ENCODE data around the gene PLXNC1.

The PLXNC1 gene

DNA sequence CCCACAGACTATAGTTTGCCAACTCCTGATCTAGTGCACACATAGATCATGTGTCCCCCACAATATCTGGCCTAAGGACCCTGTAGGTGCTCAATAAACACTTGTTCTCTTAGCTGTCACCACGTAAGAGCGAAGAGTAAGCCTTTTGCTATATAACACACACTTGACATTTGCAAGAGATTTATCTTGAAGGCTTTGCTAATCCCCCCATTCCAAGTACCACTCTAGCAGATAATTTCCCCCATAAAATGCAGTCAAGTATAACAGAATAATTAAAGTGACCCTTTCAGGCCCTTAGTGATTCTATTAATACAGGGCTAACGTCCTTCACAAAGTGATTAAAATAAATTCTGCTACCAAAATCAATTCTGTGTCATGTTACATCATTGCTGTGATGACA lies 87.5 kb downstream of the PLXNC1 start:
- WGBS (ENCODE audit: insufficient coverage, insufficient read length): no CpG with 5 or more reads among the region's 3 CpGs
- DNase-seq (ENCODE audit: low read depth, low spot score): no peak
- Histone ChIP-seq H3K27me3 (ENCODE audit: control insufficient read depth, insufficient read depth, low read length) (no peaks in the 10 kb centered on the region), H3K4me3 (ENCODE audit: low read length) (no peak overlapping the region), H3K9me3 (ENCODE audit: control insufficient read depth, insufficient read depth, low read length) (no peaks in the 10 kb centered on the region), H3K27ac (ENCODE audit: low read length) (no peak overlapping the region), H3K36me3 (ENCODE audit: control insufficient read depth, insufficient read depth, low read length) (no peaks in the 10 kb centered on the region), H3K4me1 (ENCODE audit: control insufficient read depth, insufficient read depth, low read length) (no peaks in the 10 kb centered on the region)

DNA sequence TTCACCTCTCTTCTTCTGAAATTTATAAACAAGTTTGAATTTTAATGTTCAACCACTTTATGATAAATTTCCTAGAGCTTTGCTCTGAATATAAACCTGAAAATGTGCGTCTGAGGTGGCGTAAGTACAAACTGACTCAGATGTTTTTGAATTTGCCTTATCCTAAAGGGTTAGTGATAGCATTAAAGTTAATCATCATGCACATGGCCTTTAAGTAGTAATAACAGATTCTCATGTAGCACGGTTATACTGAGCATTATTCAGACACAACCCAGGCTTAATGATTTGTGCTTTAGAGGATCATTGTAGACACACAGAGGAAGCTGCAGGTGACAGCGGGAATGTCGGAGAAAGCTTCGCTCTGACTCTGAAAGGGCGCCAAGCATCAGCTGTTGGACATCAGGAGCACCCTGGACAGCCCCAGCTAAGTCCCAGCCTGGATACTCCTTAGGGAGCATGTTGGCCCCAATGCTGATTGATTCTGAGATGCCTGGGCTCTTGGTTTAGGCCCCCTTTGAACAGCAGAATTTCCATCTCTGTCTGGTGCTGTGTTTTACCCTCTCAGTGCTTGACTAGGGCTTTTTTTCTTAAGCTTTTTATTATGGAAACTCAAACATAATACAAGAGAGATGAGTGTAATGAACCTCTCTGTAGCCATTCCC lies 91.1 kb downstream of the PLXNC1 start:
- no CpG with 5 or more reads among the region's 7 CpGs for WGBS (ENCODE audit: insufficient coverage, insufficient read length)
- Histone ChIP-seq H3K4me1 (ENCODE audit: control insufficient read depth, insufficient read depth, low read length) (no peaks in the 10 kb centered on the region), H3K36me3 (ENCODE audit: control insufficient read depth, insufficient read depth, low read length) (no peaks in the 10 kb centered on the region), H3K4me3 (ENCODE audit: low read length) (no peak overlapping the region), H3K27ac (ENCODE audit: low read length) (no peak overlapping the region), H3K27me3 (ENCODE audit: control insufficient read depth, insufficient read depth, low read length) (no peaks in the 10 kb centered on the region), H3K9me3 (ENCODE audit: control insufficient read depth, insufficient read depth, low read length) (no peaks in the 10 kb centered on the region)
- DNase-seq (ENCODE audit: low read depth, low spot score): no peak

DNA sequence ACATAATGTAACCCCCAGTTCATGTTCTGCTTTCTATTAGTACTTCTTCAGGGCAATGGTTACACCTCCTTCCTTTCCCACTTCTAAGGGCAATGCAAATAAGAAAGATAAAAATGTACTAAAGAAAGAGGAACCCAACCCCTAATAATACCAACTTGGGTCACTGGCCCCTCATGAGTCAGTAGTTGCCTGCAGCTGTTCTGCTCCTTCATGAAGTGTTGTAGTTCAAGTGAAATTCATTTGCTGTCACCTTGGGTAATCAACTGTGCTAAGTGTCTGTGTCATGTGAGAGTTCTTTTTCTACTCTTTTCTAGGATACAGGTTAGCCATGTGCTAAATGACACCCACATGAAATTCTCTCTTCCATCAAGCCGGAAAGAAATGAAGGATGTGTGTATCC lies 91.8 kb downstream of the PLXNC1 start:
- H3K9me3 ChIP-seq (ENCODE audit: control insufficient read depth, insufficient read depth, low read length): no peaks in the 10 kb centered on the region
- no peaks in the 10 kb centered on the region for H3K27me3 ChIP-seq (ENCODE audit: control insufficient read depth, insufficient read depth, low read length)
- H3K4me1 ChIP-seq (ENCODE audit: control insufficient read depth, insufficient read depth, low read length): no peaks in the 10 kb centered on the region
- H3K36me3 ChIP-seq (ENCODE audit: control insufficient read depth, insufficient read depth, low read length): no peaks in the 10 kb centered on the region
- whole genome bisulfite sequencing (ENCODE audit: insufficient coverage, insufficient read length): no CpG with 5 or more reads among the region's 1 CpG
- H3K4me3 ChIP-seq (ENCODE audit: low read length): no peak overlapping the region
- H3K27ac ChIP-seq (ENCODE audit: low read length): no peak overlapping the region
- DNase-seq (ENCODE audit: low read depth, low spot score): no peak

DNA sequence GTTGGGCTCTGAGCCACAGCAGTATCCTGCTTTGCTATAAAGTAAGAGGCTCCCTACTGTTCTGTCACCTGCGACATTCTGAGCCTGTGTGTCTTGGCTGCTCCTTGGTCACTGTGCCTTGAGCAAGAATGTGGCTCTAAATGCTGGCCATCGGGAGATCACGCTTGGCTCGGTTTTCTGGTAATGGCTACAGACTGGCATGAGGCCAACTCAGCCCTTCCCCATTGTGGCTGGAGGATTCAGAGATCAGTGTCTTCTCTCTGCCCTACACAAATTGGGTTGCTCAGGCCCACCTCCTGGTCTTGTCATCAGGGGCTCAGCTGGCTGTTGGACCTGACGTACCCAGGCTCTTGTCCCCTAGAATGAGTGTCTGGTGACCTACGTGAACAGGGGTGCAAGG lies 94.5 kb downstream of the PLXNC1 start:
- Histone ChIP-seq H3K4me3 (ENCODE audit: low read length) (no peak overlapping the region), H3K9me3 (ENCODE audit: control insufficient read depth, insufficient read depth, low read length) (no peaks in the 10 kb centered on the region), H3K27me3 (ENCODE audit: control insufficient read depth, insufficient read depth, low read length) (no peaks in the 10 kb centered on the region), H3K27ac (ENCODE audit: low read length) (no peak overlapping the region), H3K4me1 (ENCODE audit: control insufficient read depth, insufficient read depth, low read length) (no peaks in the 10 kb centered on the region; the same call in 1 of the 2 replicates), H3K36me3 (ENCODE audit: control insufficient read depth, insufficient read depth, low read length) (no peaks in the 10 kb centered on the region)
- no CpG with 5 or more reads among the region's 6 CpGs for WGBS (ENCODE audit: insufficient coverage, insufficient read length)
- no peak for DNase-seq (ENCODE audit: low read depth, low spot score)

DNA sequence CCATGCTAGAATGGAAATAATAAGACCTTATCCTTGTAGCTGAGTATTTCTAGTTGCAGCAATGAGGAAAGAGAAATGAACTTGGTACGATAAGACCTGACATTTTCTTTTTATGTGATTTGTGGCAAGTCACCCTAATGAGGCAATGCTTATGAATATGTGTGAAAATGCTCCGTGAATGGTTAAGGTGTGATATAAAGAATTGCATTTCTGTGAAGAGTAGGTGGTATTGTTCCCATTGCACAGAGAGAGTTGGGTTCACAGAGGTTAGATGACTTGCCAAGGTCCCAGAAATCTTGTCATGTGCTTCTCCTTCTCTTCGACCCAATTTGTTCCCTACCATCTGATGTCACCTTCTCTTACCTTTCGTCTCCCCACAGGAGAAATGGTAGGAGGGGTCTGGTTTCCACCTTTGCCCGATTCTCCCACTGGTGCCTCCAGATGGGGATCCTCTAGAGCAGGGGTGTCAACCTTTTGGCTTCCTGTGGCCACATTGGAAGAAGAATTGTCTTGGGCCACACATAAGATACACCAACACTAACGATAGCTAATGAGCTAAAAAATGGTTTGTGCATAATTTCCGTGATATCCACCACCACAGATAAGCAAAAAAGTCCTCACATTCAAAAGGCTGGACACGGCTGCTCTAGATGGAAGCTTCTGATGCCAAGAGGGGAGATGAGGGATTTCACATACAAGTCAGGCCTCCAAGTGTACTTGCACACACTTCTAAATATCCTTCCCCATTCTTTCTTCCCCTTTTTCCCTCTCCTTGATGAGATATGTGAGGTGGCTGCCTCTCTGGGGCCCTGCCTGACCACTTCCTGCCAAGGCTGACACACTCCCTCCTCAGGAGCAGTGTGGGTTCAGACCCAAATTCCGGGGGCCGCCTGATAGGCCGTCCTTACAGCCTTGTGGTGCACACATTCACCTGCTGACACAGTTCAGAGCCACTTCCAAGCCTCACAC lies 96.1 kb downstream of the PLXNC1 start:
- H3K9me3 ChIP-seq (ENCODE audit: control insufficient read depth, insufficient read depth, low read length): no peaks in the 10 kb centered on the region
- no peaks in the 10 kb centered on the region; the same call in 1 of the 2 replicates for H3K4me1 ChIP-seq (ENCODE audit: control insufficient read depth, insufficient read depth, low read length)
- H3K27ac ChIP-seq (ENCODE audit: low read length): no peak overlapping the region
- no peak overlapping the region for H3K4me3 ChIP-seq (ENCODE audit: low read length)
- no CpG with 5 or more reads among the region's 11 CpGs for WGBS (ENCODE audit: insufficient coverage, insufficient read length)
- no peaks in the 10 kb centered on the region for H3K36me3 ChIP-seq (ENCODE audit: control insufficient read depth, insufficient read depth, low read length)
- no peak for DNase-seq (ENCODE audit: low read depth, low spot score)
- no peaks in the 10 kb centered on the region for H3K27me3 ChIP-seq (ENCODE audit: control insufficient read depth, insufficient read depth, low read length)

DNA sequence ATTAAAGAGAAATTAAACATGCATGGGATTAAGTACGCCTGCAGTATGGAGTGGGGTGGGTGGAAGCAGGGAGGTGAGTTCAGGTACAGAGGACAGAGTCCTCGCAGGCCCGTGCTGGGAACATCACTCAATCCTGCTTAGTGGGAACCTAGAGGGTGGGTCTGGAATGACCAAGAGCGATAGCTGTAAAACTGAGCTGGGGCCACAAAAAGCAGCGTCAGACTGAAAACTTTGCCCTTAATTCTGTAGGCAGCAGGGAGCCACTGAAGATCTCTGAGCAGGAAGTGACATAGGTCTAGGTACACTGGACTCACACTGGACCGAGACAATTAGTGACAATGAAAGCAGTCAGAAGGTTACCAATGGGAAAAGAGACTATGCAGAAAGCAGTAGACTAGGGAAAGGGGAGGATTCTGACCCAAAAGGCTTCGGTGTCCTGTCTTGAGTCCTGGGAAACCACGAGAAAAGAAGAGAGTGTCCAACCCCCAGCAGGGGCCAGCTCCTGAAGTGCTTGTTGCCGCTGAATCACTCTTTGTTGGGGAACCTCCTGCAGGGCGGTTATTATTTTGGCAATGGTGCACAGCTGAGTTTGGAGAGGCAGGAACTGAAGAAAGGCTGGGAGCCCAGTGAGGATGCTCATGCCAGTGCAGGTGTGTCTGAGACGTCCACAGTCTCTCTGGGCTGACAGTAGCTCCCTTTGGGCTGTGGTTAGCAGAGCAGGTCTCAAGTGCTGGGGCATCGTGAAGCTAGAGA lies 97.4 kb downstream of the PLXNC1 start:
- Histone ChIP-seq H3K27ac (ENCODE audit: low read length) (no peak overlapping the region), H3K27me3 (ENCODE audit: control insufficient read depth, insufficient read depth, low read length) (no peaks in the 10 kb centered on the region), H3K4me1 (ENCODE audit: control insufficient read depth, insufficient read depth, low read length) (no peaks in the 10 kb centered on the region; the same call in 1 of the 2 replicates), H3K9me3 (ENCODE audit: control insufficient read depth, insufficient read depth, low read length) (no peaks in the 10 kb centered on the region), H3K36me3 (ENCODE audit: control insufficient read depth, insufficient read depth, low read length) (no peaks in the 10 kb centered on the region), H3K4me3 (ENCODE audit: low read length) (no peak overlapping the region)
- no peak for DNase-seq (ENCODE audit: low read depth, low spot score)
- no CpG with 5 or more reads among the region's 12 CpGs for WGBS (ENCODE audit: insufficient coverage, insufficient read length)

DNA sequence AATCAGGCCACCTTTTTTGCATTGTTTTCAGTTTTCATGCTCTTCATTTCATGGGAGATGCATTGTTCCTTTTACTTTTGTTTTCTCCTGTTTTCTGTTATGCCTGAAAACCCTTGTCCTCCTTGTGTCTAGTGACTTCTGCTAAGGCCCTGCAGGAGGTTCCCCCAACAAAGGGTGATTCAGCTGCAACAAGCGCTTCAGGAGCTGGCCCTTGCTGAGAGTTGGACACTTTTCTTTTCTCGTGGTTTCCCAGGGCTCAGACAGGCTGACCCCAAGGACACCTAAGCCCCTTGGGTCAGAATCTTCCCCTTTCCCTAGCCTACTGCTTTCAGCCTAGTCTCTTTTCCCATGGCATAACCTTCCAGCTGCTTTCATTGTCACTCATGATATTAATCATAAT lies 98.9 kb downstream of the PLXNC1 start:
- WGBS (ENCODE audit: insufficient coverage, insufficient read length): no CpG with 5 or more reads among the region's 2 CpGs
- H3K9me3 ChIP-seq (ENCODE audit: control insufficient read depth, insufficient read depth, low read length): no peaks in the 10 kb centered on the region
- no peak overlapping the region for H3K4me3 ChIP-seq (ENCODE audit: low read length)
- no peak overlapping the region for H3K27ac ChIP-seq (ENCODE audit: low read length)
- no peaks in the 10 kb centered on the region for H3K27me3 ChIP-seq (ENCODE audit: control insufficient read depth, insufficient read depth, low read length)
- no peak for DNase-seq (ENCODE audit: low read depth, low spot score)
- H3K36me3 ChIP-seq (ENCODE audit: control insufficient read depth, insufficient read depth, low read length): no peaks in the 10 kb centered on the region
- no peaks in the 10 kb centered on the region; the same call in 1 of the 2 replicates for H3K4me1 ChIP-seq (ENCODE audit: control insufficient read depth, insufficient read depth, low read length)

DNA sequence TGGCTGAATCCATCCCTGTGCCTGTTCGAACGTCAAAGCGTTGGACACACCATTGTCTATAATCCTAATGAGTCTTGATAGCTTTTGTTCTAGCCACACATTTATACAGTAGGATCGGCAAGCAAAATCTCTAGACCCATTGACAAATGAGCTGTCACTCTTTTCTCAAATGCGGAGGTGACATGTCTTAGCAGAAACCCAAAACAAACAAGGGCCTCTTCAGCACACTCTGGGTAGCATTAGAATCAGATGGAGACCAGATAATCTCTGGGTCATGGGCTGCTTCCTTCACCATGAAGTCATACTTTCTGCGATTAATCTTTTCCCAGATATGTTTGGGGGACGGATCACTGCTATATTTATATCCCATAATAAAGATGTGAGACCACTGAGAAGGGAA lies 100.2 kb downstream of the PLXNC1 start:
- Histone ChIP-seq H3K36me3 (ENCODE audit: control insufficient read depth, insufficient read depth, low read length) (no peaks in the 10 kb centered on the region), H3K4me1 (ENCODE audit: control insufficient read depth, insufficient read depth, low read length) (no peaks in the 10 kb centered on the region; the same call in 1 of the 2 replicates), H3K4me3 (ENCODE audit: low read length) (no peak overlapping the region), H3K27me3 (ENCODE audit: control insufficient read depth, insufficient read depth, low read length) (no peaks in the 10 kb centered on the region), H3K27ac (ENCODE audit: low read length) (no peak overlapping the region), H3K9me3 (ENCODE audit: control insufficient read depth, insufficient read depth, low read length) (no peaks in the 10 kb centered on the region)
- no CpG with 5 or more reads among the region's 7 CpGs for WGBS (ENCODE audit: insufficient coverage, insufficient read length)
- no peak for DNase-seq (ENCODE audit: low read depth, low spot score)

DNA sequence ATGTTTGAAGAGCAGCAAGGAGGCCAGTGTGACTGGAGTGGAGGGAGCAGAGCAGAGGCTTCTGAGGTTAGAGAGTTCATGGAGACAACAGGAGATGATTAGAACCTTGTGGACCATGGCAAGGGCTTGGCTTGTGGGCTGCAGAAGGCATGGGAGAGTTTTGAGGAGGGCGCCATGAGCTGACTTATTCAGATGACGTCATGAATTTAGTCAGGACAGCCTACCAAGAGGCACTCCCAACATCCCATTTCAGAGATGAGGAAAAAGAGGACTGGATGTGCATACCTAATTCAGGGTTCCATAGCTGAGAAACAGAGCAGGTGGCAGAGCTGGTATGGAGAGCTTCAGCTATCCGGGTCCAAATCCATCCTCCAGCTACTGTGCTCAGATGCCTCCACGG lies 101.8 kb downstream of the PLXNC1 start:
- H3K4me1 ChIP-seq (ENCODE audit: control insufficient read depth, insufficient read depth, low read length): no peaks in the 10 kb centered on the region; the same call in 1 of the 2 replicates
- WGBS (ENCODE audit: insufficient coverage, insufficient read length): no CpG with 5 or more reads among the region's 4 CpGs
- DNase-seq (ENCODE audit: low read depth, low spot score): no peak

DNA sequence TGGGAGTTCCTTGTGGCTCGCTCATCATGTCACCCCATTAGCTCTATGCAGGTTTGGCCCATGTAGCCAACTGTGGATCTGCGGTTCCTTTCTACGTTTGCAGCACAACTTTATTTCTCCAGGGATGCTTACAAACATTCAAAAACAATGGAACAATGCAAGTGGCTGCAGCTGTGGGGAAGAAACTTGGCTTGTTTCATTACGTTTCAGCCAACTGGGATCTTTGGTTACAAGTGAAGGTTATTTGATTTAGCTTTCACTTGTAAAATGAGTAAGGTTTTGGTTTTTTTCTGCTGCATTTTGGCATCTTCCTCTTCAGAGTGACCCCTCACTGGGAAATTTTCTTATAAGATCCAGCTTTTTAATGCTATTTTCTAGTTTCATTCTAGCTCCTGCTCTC lies 105.9 kb downstream of the PLXNC1 start:
- Histone ChIP-seq H3K36me3 (ENCODE audit: control insufficient read depth, insufficient read depth, low read length) (no peaks in the 10 kb centered on the region), H3K9me3 (ENCODE audit: control insufficient read depth, insufficient read depth, low read length) (no peaks in the 10 kb centered on the region), H3K4me1 (ENCODE audit: control insufficient read depth, insufficient read depth, low read length) (no peaks in the 10 kb centered on the region), H3K4me3 (ENCODE audit: low read length) (no peak overlapping the region), H3K27ac (ENCODE audit: low read length) (no peak overlapping the region), H3K27me3 (ENCODE audit: control insufficient read depth, insufficient read depth, low read length) (no peaks in the 10 kb centered on the region)
- WGBS (ENCODE audit: insufficient coverage, insufficient read length): no CpG with 5 or more reads among the region's 4 CpGs
- no peak for DNase-seq (ENCODE audit: low read depth, low spot score)

More for the DNA sequence above, 101.8 kb downstream of the PLXNC1 start:
- Histone ChIP-seq H3K27me3 (ENCODE audit: control insufficient read depth, insufficient read depth, low read length) (no peaks in the 10 kb centered on the region), H3K9me3 (ENCODE audit: control insufficient read depth, insufficient read depth, low read length) (no peaks in the 10 kb centered on the region), H3K36me3 (ENCODE audit: control insufficient read depth, insufficient read depth, low read length) (no peaks in the 10 kb centered on the region), H3K27ac (ENCODE audit: low read length) (no peak overlapping the region), H3K4me3 (ENCODE audit: low read length) (no peak overlapping the region)
